ENCODE data around the gene AIF1.

DNA sequence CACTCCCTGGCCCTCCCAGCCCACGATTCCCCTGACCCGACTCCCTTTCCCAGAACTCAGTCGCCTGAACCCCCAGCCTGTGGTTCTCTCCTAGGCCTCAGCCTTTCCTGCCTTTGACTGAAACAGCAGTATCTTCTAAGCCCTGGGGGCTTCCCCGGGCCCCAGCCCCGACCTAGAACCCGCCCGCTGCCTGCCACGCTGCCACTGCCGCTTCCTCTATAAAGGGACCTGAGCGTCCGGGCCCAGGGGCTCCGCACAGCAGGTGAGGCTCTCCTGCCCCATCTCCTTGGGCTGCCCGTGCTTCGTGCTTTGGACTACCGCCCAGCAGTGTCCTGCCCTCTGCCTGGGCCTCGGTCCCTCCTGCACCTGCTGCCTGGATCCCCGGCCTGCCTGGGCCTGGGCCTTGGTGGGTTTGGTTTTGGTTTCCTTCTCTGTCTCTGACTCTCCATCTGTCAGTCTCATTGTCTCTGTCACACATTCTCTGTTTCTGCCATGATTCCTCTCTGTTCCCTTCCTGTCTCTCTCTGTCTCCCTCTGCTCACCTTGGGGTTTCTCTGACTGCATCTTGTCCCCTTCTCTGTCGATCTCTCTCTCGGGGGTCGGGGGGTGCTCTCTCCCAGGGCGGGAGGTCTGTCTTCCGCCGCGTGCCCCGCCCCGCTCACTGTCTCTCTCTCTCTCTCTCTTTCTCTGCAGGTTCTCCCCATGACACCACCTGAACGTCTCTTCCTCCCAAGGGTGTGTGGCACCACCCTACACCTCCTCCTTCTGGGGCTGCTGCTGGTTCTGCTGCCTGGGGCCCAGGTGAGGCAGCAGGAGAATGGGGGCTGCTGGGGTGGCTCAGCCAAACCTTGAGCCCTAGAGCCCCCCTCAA lies 42.8 kb upstream of the AIF1 start, which contains the start of gene LTA:
- TF ChIP-seq ZNF274 (IDR thresholded peaks at IDR 0.05; ENCODE audit: low read depth, low read length) (no peak), YY1 (IDR thresholded peaks at IDR 0.05; ENCODE audit: insufficient read depth, insufficient read length) (no peak), SUZ12 (IDR thresholded peaks at IDR 0.05; ENCODE audit: extremely low read depth, insufficient read depth, insufficient read length) (no peak)

Data from NT2/D1 (cell line).